ENCODE data around the gene NEK1.
"Not testable (repeated sequence)": the region's sequence is repeated elsewhere in the genome, so short reads cannot be mapped to it uniquely, and the experiment has no call there.

The NEK1 gene

GRCh38 chr4:169557061-169557636 is 55.2 kb downstream of the NEK1 start:
- no peaks in the 10 kb centered on the region for H3K4me1 ChIP-seq (ENCODE audit: control insufficient read depth, low read depth, low read length)
- H3K56ac ChIP-seq (ENCODE audit: low read length): no peak overlapping the region
- H3K27me3 ChIP-seq (ENCODE audit: insufficient read depth, low read length, poor library complexity): no peaks in the 10 kb centered on the region
- H3K79me1 ChIP-seq (ENCODE audit: low read length): no peaks in the 10 kb centered on the region
- H3K4me3 ChIP-seq (ENCODE audit: low read length): no peak overlapping the region
- no peak overlapping the region for H2BK5ac ChIP-seq (ENCODE audit: low read length)
- no peak overlapping the region for H4K8ac ChIP-seq (ENCODE audit: low read depth, low read length)
- no peak overlapping the region for H3K4ac ChIP-seq (ENCODE audit: low read depth, low read length)
- H3K27ac ChIP-seq (ENCODE audit: low read depth, low read length): no peak overlapping the region
- no peak overlapping the region for H2AK5ac ChIP-seq (ENCODE audit: low read length)
- no peak overlapping the region for H2BK120ac ChIP-seq (ENCODE audit: low read depth, low read length)
- no peaks in the 10 kb centered on the region for H3K79me2 ChIP-seq (ENCODE audit: control insufficient read depth, insufficient read depth, low read length)
- DNase-seq: no peak
- no peak overlapping the region for H3K9ac ChIP-seq (ENCODE audit: low read length)
- H3K36me3 ChIP-seq (ENCODE audit: control insufficient read depth, insufficient read depth, low read length): no peaks in the 10 kb centered on the region
- H3K4me2 ChIP-seq (ENCODE audit: low read length): no peak overlapping the region
- no CpG with 5 or more reads among the region's 1 CpG for WGBS (ENCODE audit: extremely low coverage, insufficient coverage, low lambda C conversion rate)
- H3K23ac ChIP-seq (ENCODE audit: low read length): no peak overlapping the region
- no peak overlapping the region for H4K5ac ChIP-seq (ENCODE audit: low read length)
- H2BK15ac ChIP-seq (replicated peaks; ENCODE audit: low read depth): no peak overlapping the region
- H3K18ac ChIP-seq (ENCODE audit: low read length): no peak overlapping the region

- not testable (repeated sequence) for H2BK5ac ChIP-seq (ENCODE audit: low read length)
- no CpG with 5 or more reads among the region's 4 CpGs for WGBS (ENCODE audit: extremely low coverage, insufficient coverage, low lambda C conversion rate)
Measured at GRCh38 chr4:169546548-169546947, 65.8 kb downstream of the NEK1 start.

GRCh38 chr4:169540774-169541173 is 71.6 kb downstream of the NEK1 start:
- H4K5ac ChIP-seq (ENCODE audit: low read length): no peak overlapping the region
- no peak overlapping the region for H3K23ac ChIP-seq (ENCODE audit: low read length)
- no peaks in the 10 kb centered on the region for H3K36me3 ChIP-seq (ENCODE audit: control insufficient read depth, insufficient read depth, low read length)
- DNase-seq: no peak
- no peak overlapping the region for H3K9ac ChIP-seq (ENCODE audit: low read length)
- no peaks in the 10 kb centered on the region for H3K27me3 ChIP-seq (ENCODE audit: insufficient read depth, low read length, poor library complexity)
- H3K79me1 ChIP-seq (ENCODE audit: low read length): no peaks in the 10 kb centered on the region
- no peak overlapping the region for H2AK5ac ChIP-seq (ENCODE audit: low read length)
- no peaks in the 10 kb centered on the region for H3K79me2 ChIP-seq (ENCODE audit: control insufficient read depth, insufficient read depth, low read length)
- no peak overlapping the region for H2BK120ac ChIP-seq (ENCODE audit: low read depth, low read length)
- H2BK5ac ChIP-seq (ENCODE audit: low read length): no peak overlapping the region
- no peak overlapping the region for H3K18ac ChIP-seq (ENCODE audit: low read length)
- no peak overlapping the region for H3K4me3 ChIP-seq (ENCODE audit: low read length)
- H4K8ac ChIP-seq (ENCODE audit: low read depth, low read length): no peak overlapping the region
- no peak overlapping the region for H3K4me2 ChIP-seq (ENCODE audit: low read length)
- H3K56ac ChIP-seq (ENCODE audit: low read length): no peak overlapping the region
- H2BK15ac ChIP-seq (replicated peaks; ENCODE audit: low read depth): no peak overlapping the region
- no peak overlapping the region for H3K27ac ChIP-seq (ENCODE audit: low read depth, low read length)
- no peak overlapping the region for H3K4ac ChIP-seq (ENCODE audit: low read depth, low read length)
- no peaks in the 10 kb centered on the region for H3K4me1 ChIP-seq (ENCODE audit: control insufficient read depth, low read depth, low read length)

More at GRCh38 chr4:169546548-169546947, 65.8 kb downstream of the NEK1 start:
- not testable (repeated sequence) for H3K4me1 ChIP-seq (ENCODE audit: control insufficient read depth, low read depth, low read length); H3K27ac ChIP-seq (ENCODE audit: low read depth, low read length); H4K8ac ChIP-seq (ENCODE audit: low read depth, low read length); H3K4me2 ChIP-seq (ENCODE audit: low read length); H3K4me3 ChIP-seq (ENCODE audit: low read length); H2BK120ac ChIP-seq (ENCODE audit: low read depth, low read length); DNase-seq; H2BK15ac ChIP-seq (replicated peaks; ENCODE audit: low read depth); H3K79me1 ChIP-seq (ENCODE audit: low read length); H3K36me3 ChIP-seq (ENCODE audit: control insufficient read depth, insufficient read depth, low read length); H3K4ac ChIP-seq (ENCODE audit: low read depth, low read length); H3K56ac ChIP-seq (ENCODE audit: low read length); H4K5ac ChIP-seq (ENCODE audit: low read length); H2AK5ac ChIP-seq (ENCODE audit: low read length); H3K79me2 ChIP-seq (ENCODE audit: control insufficient read depth, insufficient read depth, low read length); H3K23ac ChIP-seq (ENCODE audit: low read length); H3K18ac ChIP-seq (ENCODE audit: low read length); H3K9ac ChIP-seq (ENCODE audit: low read length); H3K27me3 ChIP-seq (ENCODE audit: insufficient read depth, low read length, poor library complexity)

GRCh38 chr4:169530048-169530447 is 82.3 kb downstream of the NEK1 start:
- Histone ChIP-seq H2BK15ac (replicated peaks; ENCODE audit: low read depth) (no peak overlapping the region), H2BK5ac (ENCODE audit: low read length) (no peak overlapping the region), H3K4me1 (ENCODE audit: control insufficient read depth, low read depth, low read length) (no peaks in the 10 kb centered on the region), H3K4me2 (ENCODE audit: low read length) (no peak overlapping the region), H3K4ac (ENCODE audit: low read depth, low read length) (no peak overlapping the region), H3K36me3 (ENCODE audit: control insufficient read depth, insufficient read depth, low read length) (no peaks in the 10 kb centered on the region), H2AK5ac (ENCODE audit: low read length) (no peak overlapping the region), H3K79me2 (ENCODE audit: control insufficient read depth, insufficient read depth, low read length) (no peaks in the 10 kb centered on the region), H2BK120ac (ENCODE audit: low read depth, low read length) (no peak overlapping the region), H3K9ac (ENCODE audit: low read length) (no peak overlapping the region), H3K23ac (ENCODE audit: low read length) (no peak overlapping the region), H3K79me1 (ENCODE audit: low read length) (no peaks in the 10 kb centered on the region), H3K4me3 (ENCODE audit: low read length) (no peak overlapping the region), H3K27ac (ENCODE audit: low read depth, low read length) (no peak overlapping the region), H4K5ac (ENCODE audit: low read length) (no peak overlapping the region), H4K8ac (ENCODE audit: low read depth, low read length) (no peak overlapping the region), H3K18ac (ENCODE audit: low read length) (no peak overlapping the region), H3K27me3 (ENCODE audit: insufficient read depth, low read length, poor library complexity) (no peaks in the 10 kb centered on the region), H3K56ac (ENCODE audit: low read length) (no peak overlapping the region)
- DNase-seq: no peak
- WGBS (ENCODE audit: extremely low coverage, insufficient coverage, low lambda C conversion rate): no CpG with 5 or more reads among the region's 2 CpGs

- Histone ChIP-seq H2AK5ac (ENCODE audit: low read length) (no peak overlapping the region), H3K4me3 (ENCODE audit: low read length) (no peak overlapping the region)
Measured at GRCh38 chr4:169523796-169524195, 88.6 kb downstream of the NEK1 start.

GRCh38 chr4:169510617-169511016 is 101.8 kb downstream of the NEK1 start:
- no peak overlapping the region for H2AK5ac ChIP-seq (ENCODE audit: low read length)
- no peak overlapping the region for H3K4me3 ChIP-seq (ENCODE audit: low read length)
- H3K4me2 ChIP-seq (ENCODE audit: low read length): no peak overlapping the region
- H3K27ac ChIP-seq (ENCODE audit: low read depth, low read length): no peak overlapping the region
- H2BK120ac ChIP-seq (ENCODE audit: low read depth, low read length): no peak overlapping the region
- H3K23ac ChIP-seq (ENCODE audit: low read length): no peak overlapping the region
- H3K4ac ChIP-seq (ENCODE audit: low read depth, low read length): no peak overlapping the region
- no peaks in the 10 kb centered on the region for H3K4me1 ChIP-seq (ENCODE audit: control insufficient read depth, low read depth, low read length)
- H3K36me3 ChIP-seq (ENCODE audit: control insufficient read depth, insufficient read depth, low read length): no peaks in the 10 kb centered on the region
- H3K79me1 ChIP-seq (ENCODE audit: low read length): no peaks in the 10 kb centered on the region
- no peak overlapping the region for H3K9ac ChIP-seq (ENCODE audit: low read length)
- no peak overlapping the region for H4K5ac ChIP-seq (ENCODE audit: low read length)
- no peaks in the 10 kb centered on the region for H3K27me3 ChIP-seq (ENCODE audit: insufficient read depth, low read length, poor library complexity)
- DNase-seq: no peak
- no peaks in the 10 kb centered on the region for H3K79me2 ChIP-seq (ENCODE audit: control insufficient read depth, insufficient read depth, low read length)
- no peak overlapping the region for H4K8ac ChIP-seq (ENCODE audit: low read depth, low read length)
- no peak overlapping the region for H2BK15ac ChIP-seq (replicated peaks; ENCODE audit: low read depth)
- no peak overlapping the region for H3K56ac ChIP-seq (ENCODE audit: low read length)
- WGBS (ENCODE audit: extremely low coverage, insufficient coverage, low lambda C conversion rate): no CpG with 5 or more reads among the region's 3 CpGs
- H2BK5ac ChIP-seq (ENCODE audit: low read length): no peak overlapping the region
- H3K18ac ChIP-seq (ENCODE audit: low read length): no peak overlapping the region

More at GRCh38 chr4:169523796-169524195, 88.6 kb downstream of the NEK1 start:
- Histone ChIP-seq H3K27me3 (ENCODE audit: insufficient read depth, low read length, poor library complexity) (no peaks in the 10 kb centered on the region), H3K36me3 (ENCODE audit: control insufficient read depth, insufficient read depth, low read length) (no peaks in the 10 kb centered on the region), H2BK5ac (ENCODE audit: low read length) (no peak overlapping the region), H4K5ac (ENCODE audit: low read length) (no peak overlapping the region), H3K23ac (ENCODE audit: low read length) (no peak overlapping the region), H3K4me2 (ENCODE audit: low read length) (no peak overlapping the region), H2BK15ac (replicated peaks; ENCODE audit: low read depth) (no peak overlapping the region), H3K18ac (ENCODE audit: low read length) (no peak overlapping the region), H4K8ac (ENCODE audit: low read depth, low read length) (no peak overlapping the region), H3K56ac (ENCODE audit: low read length) (no peak overlapping the region), H3K4me1 (ENCODE audit: control insufficient read depth, low read depth, low read length) (no peaks in the 10 kb centered on the region), H3K79me1 (ENCODE audit: low read length) (no peaks in the 10 kb centered on the region), H3K27ac (ENCODE audit: low read depth, low read length) (no peak overlapping the region), H3K9ac (ENCODE audit: low read length) (no peak overlapping the region), H3K79me2 (ENCODE audit: control insufficient read depth, insufficient read depth, low read length) (no peaks in the 10 kb centered on the region), H3K4ac (ENCODE audit: low read depth, low read length) (no peak overlapping the region), H2BK120ac (ENCODE audit: low read depth, low read length) (no peak overlapping the region)
- no peak for DNase-seq
